GM18519 (cell line): ENCODE data around the gene SSX1.
"Not testable (repeated sequence)": the region's sequence is repeated elsewhere in the genome, so short reads cannot be mapped to it uniquely, and the experiment has no call there.

Source experiments
- ATAC-seq: cut with Tn5 transposase; IDR thresholded peaks from one replicate; pipeline ENCODE4 v1.9.1; 2021; ENCODE audit warnings: mild to moderate bottlenecking, moderate library complexity; ENCODE audit not compliant: unreplicated experiment, low FRiP score

Gene SSX1

GRCh38 chrX:48255062-48255796 is at the start of gene SSX1:
Gene SSX1, plus strand, starts transcription at chrX:48255392. Its CDS starts 1,850 bp downstream, at chrX:48257242.
- ATAC-seq: not testable (repeated sequence)

- ATAC-seq: not testable (repeated sequence)
Measured at GRCh38 chrX:48214341-48214740, 40.9 kb upstream of the SSX1 start.

GRCh38 chrX:48224196-48224595 is 31.0 kb upstream of the SSX1 start:
- ATAC-seq: not testable (repeated sequence)

DNA sequence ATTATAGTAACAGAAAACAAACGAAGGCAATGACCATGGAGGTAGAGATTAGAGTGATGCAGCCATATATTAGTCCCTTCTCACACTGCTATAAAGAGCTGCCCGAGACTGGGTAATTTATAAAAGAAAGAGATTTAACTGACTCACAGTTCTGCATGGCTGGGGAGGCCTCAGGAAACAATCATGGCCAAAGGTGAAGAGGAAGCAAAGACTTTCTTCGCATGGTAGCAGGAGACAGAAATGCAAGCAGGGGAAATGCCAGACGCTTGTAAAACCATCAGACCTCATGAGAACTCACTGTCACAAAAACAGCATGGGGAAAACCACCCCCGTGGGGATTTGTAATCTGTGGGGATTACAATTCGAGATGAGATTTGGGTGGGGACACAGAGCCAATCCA is 2.2 kb upstream of the SSX1 start:
- not testable (repeated sequence) for ATAC-seq

DNA sequence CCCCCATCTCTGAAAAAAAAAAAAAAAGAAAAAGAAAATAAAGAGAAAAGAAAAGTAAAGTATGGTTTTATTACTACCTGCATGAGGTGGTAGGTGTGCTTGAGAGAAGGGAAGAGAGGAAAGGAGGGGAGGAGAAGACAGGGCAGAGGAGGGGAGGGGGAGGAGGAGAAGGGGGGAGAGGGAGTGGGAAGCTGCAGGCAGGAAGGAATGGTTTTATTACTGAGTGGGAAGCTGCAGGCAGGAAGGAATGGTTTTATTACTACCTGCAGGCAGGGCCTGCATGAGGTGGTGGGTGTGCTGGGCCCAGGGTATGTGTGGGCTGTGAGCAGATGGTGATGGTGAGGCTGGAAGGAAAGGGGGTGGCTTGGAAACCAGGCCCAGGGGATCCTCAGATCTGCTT is 19.2 kb downstream of the SSX1 start:
- ATAC-seq: not testable (repeated sequence)

DNA sequence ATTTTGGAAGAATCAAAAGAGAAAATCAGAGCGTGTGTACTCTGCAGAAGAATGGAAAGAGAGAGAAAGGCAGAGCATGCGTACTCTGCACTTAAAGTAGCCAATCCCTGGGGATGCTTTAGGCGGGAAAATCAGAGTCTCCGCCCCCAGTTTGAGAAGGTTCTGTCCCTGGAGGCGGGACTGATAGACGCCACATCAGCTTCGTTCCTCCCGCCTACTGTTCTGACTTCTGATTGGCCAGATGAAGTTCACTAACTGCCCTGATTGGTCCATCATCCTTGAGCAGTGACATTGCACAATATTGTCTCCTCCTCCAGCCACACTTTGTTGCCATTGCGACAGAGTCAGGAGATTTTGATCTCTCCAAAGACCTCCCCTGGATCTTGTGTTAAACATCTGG is 23.8 kb downstream of the SSX1 start:
- ATAC-seq: no peak

GRCh38 chrX:48280729-48281128 is 25.5 kb downstream of the SSX1 start:
- not testable (repeated sequence) for ATAC-seq

DNA sequence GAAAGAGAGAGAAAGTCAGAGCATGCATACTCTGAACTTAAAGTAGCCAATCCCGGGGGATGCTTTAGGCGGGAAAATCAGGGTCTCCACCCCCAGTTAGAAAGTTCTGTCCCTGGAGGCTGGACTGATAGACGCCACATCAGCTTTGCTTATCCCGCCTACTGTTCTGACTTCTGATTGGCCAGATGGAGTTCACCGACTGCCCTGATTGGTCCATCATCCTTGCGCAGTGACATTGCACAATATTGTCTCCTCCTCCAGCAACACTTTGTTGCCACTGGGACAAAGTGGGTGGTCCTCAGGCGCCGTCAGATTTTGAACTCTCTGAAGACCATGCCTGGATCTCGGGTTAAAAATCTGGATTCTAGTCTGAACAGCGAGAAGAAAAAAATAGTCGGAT is 51.0 kb downstream of the SSX1 start:
- ATAC-seq: no peak

- ATAC-seq: not testable (repeated sequence)
Measured at GRCh38 chrX:48313996-48314395, 58.8 kb downstream of the SSX1 start.
